ENCODE data around the gene PARVB.

PARVB gene

GRCh38 chr22:44026630-44027511 is 2.8 kb downstream of the PARVB start:
- DNase-seq (ENCODE audit: low read depth in 2 of 2): peak; percentile 35 to 39

GRCh38 chr22:44028091-44028490 is 4.0 kb downstream of the PARVB start:
- DNase-seq (ENCODE audit: low read depth in 2 of 2): no peak

- no peak for DNase-seq (ENCODE audit: low read depth in 2 of 2)
These were observed 5.0 kb downstream of the PARVB start for GRCh38 chr22:44029069-44029468.

- DNase-seq (ENCODE audit: low read depth in 2 of 2): no peak
These were observed 6.1 kb downstream of the PARVB start for GRCh38 chr22:44030051-44030701.

DNA sequence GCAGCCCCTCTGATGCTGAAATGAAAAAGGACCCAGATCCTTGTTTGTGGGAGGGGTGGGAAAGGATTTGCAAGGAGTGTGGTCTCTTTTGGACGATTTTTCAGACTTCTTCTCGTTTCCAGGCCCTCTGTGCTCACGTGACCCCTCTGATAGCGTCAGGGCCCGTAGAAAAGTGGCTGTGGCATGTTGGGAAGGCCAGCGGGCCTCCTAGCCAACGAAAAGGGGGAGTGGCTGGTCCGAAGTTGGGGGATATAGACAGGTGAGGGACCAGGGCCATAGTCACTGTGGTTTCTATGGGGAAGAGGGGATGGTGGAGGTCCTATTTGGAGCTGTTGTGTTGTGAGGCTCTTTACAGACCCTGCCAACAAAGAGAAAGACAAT is 6.6 kb downstream of the PARVB start:
- DNase-seq (ENCODE audit: low read depth in 2 of 2): no peak

GRCh38 chr22:44031158-44031952 is 7.3 kb downstream of the PARVB start:
- no peak for DNase-seq (ENCODE audit: low read depth in 2 of 2)

DNA sequence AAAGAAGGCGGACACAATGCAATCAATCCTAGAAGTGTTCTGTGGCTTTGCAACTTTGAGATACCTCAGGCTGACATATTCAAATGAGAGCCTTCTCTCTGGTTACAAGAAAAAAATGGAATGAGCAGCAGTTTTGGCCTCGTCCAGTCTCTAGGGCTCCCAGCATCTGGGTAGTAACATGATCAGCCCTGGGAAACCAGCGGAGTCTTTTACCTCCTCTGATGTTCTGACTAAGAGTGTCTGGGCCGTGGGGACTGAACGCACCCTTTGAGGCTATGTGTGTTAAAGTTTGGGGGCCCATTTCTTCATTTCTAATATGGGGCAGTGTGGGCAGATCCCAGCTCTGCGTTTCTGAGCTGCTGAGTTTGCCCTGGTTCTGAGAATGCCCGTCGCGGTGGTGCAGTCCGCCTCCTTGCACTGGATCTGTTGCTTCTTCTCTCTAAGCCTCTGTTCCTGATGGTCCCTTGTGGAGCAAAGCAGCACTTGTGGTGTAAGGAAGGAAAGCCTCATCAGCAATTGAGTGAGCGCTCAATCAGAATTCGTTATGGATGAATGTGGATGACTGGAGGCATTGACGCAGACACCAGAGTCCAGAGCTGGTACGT is 8.1 kb downstream of the PARVB start:
- no peak for DNase-seq (ENCODE audit: low read depth in 2 of 2)

DNA sequence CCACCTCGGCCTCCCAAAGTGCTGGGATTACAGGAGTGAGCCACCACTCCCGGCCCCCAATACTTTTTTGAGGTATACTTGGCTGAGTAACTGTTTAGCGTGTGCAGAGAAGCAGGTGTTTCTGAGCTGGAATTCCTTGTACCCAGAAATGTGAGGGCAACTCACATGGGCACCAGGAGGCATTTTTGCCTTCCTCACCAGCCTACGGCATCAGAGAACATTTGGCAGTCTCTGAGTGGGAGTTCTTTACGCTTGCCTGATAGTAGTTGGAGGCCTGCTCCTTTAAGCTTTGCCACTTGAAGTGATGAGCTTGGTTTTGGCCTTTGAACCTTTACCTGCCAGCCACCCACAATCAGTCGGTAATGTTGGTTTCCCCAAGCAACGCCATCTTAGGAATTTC is 9.2 kb downstream of the PARVB start:
- DNase-seq (ENCODE audit: low read depth in 2 of 2): no peak

DNA sequence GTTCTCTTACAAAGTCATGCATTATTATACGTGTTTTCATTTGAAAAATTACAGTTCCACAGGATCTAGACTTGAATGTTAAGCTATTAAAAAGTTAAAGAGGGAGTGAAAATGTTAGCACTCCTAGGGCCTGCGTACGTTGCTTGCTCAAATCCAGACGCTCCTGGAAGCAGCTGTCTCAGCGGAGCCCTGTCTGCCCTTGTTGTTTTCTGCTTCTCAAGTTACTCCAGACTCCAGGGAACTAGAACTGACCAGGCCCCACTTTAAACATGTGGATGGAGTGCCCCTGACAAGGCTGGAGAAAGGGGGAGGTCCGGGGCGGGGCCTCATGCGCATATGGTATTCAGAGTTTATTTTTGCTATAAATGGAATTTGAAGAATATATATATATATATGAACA is 9.6 kb downstream of the PARVB start:
- no peak for DNase-seq (ENCODE audit: low read depth in 2 of 2)

DNA sequence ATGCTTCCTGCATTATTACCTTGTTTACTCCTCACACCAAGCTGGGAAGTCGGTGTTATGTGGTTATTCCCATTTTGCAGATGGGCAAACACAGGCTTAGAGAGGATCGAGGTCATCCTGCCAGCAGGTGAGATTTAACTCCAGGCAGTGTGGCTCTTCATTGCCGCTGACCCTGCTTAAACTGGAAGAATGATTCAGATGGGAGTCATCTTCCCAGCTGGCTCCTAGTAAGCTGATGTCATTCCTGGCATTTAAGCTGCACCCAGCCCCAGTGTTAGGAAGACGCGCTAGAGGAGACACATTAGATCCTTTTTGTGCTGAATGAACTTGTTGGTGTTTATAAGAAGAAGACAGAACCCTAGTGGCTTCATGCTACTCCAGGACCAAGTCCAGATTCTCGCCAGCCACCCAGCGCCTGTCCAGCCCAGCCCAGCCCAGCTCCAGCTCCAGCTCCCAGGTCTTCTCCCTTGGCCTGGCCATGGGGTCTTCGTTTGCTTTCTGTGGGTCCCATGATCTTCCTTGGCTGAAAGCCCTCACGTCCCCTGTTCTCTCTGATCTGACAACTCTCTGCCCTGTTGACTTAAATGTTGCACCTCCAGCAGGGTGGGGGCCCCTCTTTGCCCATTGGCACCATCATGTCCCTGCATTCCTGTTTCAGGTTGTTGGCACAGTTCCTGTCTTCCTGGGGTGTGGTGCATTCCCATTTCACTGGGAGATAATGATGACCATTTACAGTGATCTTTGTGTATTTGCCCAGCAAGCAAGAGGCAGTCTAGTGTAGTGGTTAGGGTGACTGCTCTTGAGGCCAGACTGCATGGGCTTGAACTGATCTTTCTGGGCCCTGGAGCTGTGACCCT is 13.6 kb downstream of the PARVB start:
- DNase-seq (ENCODE audit: low read depth in 2 of 2): no peak

GRCh38 chr22:44039566-44040171 is 15.6 kb downstream of the PARVB start:
- no peak for DNase-seq (ENCODE audit: low read depth in 2 of 2)

- no peak for DNase-seq (ENCODE audit: low read depth in 2 of 2)
These were observed 18.4 kb downstream of the PARVB start for GRCh38 chr22:44042249-44043218.

GRCh38 chr22:44045145-44045544 is 21.0 kb downstream of the PARVB start:
- DNase-seq (ENCODE audit: low read depth in 2 of 2): no peak

DNA sequence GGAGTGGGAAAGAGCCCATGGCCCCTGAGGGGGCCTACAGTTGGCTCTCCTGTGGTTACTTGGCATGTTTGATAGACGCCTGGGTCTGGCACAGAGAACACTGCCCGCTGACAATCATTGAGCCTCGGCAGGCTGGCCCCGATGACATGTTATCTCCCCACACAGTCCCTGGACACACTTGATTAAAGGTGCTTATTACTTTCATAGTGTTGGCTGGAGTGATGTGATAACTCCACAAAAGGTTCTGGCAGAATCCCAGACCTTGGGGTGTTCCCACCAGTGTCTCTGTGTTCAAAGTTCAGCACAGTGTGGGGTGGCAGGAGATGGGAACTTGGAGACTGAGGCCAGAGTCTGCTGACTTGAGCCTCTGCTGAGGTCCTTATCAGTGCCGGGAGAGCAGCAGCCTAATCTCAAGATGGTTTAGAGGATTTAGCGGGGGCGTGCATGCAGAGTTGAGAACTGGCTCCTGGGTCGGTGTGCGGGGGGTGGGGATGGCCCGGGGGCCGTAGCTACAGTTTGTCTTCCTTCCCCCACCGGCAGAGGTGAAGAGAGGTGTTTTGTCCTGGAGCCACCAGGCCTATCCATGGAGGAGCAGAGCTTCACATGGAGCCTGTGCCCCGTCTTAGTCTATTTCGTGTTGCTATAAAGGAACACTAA is 22.5 kb downstream of the PARVB start:
- DNase-seq (ENCODE audit: low read depth in 2 of 2): no peak

DNA sequence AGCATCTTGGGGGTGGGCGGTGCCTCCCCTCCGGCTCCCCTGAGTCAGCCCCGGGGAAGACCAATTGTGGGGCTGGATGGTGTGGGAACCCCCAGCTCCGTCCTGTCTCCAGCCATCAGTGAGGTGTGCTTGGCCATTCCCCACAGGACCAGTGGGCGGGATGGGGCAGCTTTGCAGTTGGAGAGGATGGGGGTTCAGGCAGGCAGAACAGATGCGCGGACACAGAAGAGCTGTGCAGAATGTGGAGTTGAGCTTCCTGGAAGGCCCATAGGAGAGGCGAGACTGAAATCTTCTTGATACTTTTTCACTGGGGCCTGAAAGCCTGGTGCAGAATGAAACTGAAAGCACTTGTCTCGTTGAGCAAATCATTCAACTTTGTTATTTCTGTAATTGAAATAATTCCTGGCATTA is 23.8 kb downstream of the PARVB start:
- DNase-seq (ENCODE audit: low read depth in 2 of 2): no peak

- DNase-seq (ENCODE audit: low read depth in 2 of 2): no peak
These were observed 25.6 kb downstream of the PARVB start for GRCh38 chr22:44049486-44050231.

DNA sequence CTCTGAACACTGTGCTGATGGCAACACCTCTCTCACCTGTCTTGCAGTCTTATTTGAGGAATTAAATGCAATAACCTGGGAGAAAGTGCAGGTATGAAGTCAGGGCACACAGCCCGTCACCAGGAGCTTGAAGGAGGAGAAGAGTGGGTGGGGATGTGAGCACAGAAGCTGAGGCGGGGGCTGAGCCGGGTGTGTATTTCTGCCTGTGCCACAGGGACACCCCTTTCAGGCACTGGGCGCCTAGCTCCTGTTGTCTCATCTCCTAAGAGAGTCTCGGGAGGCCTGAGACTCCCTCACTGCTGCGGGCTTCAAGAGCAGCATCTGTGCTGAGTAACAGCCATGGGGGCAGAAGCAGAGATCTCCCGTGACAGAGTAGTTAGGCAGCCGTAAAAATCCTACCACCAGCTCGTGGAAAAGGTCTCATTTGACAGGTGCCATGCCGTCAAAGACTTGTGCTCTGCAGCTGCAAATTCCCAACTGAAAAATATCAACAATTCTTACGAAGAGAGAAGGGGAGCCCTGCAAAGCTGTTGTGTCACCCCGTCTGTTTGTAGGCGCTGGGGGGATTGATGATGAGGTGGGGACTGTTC is 26.8 kb downstream of the PARVB start:
- DNase-seq (ENCODE audit: low read depth in 2 of 2): no peak

DNA sequence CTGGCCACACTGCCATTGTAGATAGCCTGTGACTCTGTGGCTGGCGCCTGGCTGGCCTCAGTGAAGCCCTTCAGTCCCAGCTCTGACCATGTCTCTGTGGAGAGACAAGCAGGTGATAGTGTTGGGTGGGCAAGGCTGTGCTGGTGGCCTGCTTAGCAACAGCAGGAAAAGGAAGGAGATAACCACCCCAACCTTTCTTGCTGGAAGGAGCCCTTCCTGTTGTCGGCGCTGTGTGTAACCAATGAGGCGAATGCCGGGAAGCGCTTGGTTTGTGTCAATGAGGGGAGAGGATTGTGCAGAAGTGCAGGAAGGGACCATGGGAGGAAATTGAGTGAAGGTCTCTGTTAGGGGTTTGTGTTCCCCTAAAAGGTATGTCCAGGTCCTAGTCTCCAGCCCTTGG is 27.3 kb downstream of the PARVB start:
- DNase-seq (ENCODE audit: low read depth in 2 of 2): no peak

All from stimulated activated CD8-positive, alpha-beta memory T cell treated with anti-CD3 and anti-CD28 coated beads, Interleukin-2, amount 100 ng/mL, for 1 hour (primary cell).